Adrenal gland (tissue), 5 donors: Measurements from ENCODE around the gene FAH.

ENCODE experiments used
- POLR2A ChIP-seq, 2 donors: fragments of 450-650 bp; IDR thresholded peaks; one replicate each; pipeline ENCODE4 v1.6.1; 2017; ENCODE audit warnings: antibody characterized with exemption in 2 of 2, mild to moderate bottlenecking in 2 of 2, moderate library complexity in 1 of 2
- TF ChIP-seq, protein P1 (sequence below), 6 experiments: fragments of 450-650 bp in 4 of 6; fragments of 200-600 bp in 2 of 6; sonication (generic) in 1 of 6; IDR thresholded peaks; 1 replicate in 5 of 6; 2 replicates in 1 of 6; pipeline versions ENCODE4 v1.5.1 to v1.8.0; 2016 to 2021; ENCODE audit warnings: antibody characterized with exemption in 6 of 6, mild to moderate bottlenecking in 2 of 6, moderate library complexity in 1 of 6
- donor health status: DM: no; HTN: no; CAD: no.

DNA sequence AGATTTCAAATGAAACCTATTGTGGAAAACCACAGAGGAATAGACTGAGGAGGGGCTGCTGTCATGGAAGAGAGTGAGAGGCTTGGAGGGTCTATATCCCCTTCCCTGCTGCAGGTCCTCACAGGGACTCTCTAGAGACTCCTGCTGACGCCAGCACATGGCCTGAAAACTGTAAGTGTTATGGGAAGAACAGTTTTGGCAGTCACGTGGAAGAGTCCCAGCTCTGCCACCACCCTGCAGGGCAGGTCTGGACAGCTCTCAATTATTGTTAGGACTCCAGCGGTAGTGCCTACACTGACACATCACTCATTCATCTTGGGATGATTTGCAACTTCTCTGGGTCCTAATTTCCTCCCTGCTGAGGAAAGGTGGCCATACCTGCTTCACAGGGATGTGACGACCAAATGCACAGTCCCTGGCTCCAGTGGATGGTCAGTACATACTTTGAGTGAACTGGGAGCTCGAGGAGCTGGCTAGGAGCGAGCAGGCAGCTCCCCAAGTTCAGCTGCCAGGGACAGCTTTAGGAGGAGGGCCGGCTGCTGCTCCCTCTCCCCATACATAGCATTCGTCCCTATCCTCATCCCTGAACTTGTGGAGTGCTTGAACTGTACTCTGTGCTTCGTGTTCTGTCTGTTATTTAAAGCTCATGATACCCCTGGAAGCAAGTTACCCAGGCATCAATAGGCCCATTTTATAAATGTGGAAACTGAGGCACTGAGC, 50.0 kb downstream of the FAH start:
- TF ChIP-seq POLR2A (IDR thresholded peaks at IDR 0.05), result no peak
- TF ChIP-seq, protein P1, sequence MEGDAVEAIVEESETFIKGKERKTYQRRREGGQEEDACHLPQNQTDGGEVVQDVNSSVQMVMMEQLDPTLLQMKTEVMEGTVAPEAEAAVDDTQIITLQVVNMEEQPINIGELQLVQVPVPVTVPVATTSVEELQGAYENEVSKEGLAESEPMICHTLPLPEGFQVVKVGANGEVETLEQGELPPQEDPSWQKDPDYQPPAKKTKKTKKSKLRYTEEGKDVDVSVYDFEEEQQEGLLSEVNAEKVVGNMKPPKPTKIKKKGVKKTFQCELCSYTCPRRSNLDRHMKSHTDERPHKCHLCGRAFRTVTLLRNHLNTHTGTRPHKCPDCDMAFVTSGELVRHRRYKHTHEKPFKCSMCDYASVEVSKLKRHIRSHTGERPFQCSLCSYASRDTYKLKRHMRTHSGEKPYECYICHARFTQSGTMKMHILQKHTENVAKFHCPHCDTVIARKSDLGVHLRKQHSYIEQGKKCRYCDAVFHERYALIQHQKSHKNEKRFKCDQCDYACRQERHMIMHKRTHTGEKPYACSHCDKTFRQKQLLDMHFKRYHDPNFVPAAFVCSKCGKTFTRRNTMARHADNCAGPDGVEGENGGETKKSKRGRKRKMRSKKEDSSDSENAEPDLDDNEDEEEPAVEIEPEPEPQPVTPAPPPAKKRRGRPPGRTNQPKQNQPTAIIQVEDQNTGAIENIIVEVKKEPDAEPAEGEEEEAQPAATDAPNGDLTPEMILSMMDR (IDR thresholded peaks at IDR 0.05), result no peak
